Chondrocyte (in vitro differentiated cells): ENCODE results near the gene SPINK4. TPM values are rescaled to one million over a fixed set of nuclear protein-coding genes. Genes with fewer than 3 reads are reported as not detected.

Experiments used
- DNase-seq: peaks from one replicate; pipeline ENCODE4 v3.0.0; 2021; ENCODE audit warnings: mixed read lengths, low spot score
- H3K27ac Mint-ChIP-seq: one replicate; pipeline ENCODE4 v1.8.0; 2021; ENCODE audit warnings: mild to moderate bottlenecking, moderate library complexity, mixed read lengths; ENCODE audit not compliant: unreplicated experiment
- H3K27me3 Mint-ChIP-seq: 2 replicates; pipeline ENCODE4 v1.8.0; 2021; ENCODE audit warnings: low read depth, mixed read lengths
- H3K36me3 Mint-ChIP-seq: 2 replicates; pipeline ENCODE4 v1.8.0; 2021; ENCODE audit warnings: low read depth, mixed read lengths
- H3K4me1 Mint-ChIP-seq: 2 replicates; pipeline ENCODE4 v1.8.0; 2021; ENCODE audit warnings: low read depth, mild to moderate bottlenecking, mixed read lengths
- H3K4me3 Mint-ChIP-seq: one replicate; pipeline ENCODE4 v1.8.0; 2021; ENCODE audit warnings: mild to moderate bottlenecking, moderate library complexity, mixed read lengths; ENCODE audit not compliant: unreplicated experiment
- H3K9me3 Mint-ChIP-seq: 2 replicates; pipeline ENCODE4 v1.8.0; 2021; ENCODE audit warnings: low read depth, mixed read lengths
- CTCF ChIP-seq: fragments of 200-600 bp; sonication (generic); IDR thresholded peaks from 2 replicates; pipeline ENCODE4 v1.5.0; 2021; ENCODE audit warnings: antibody characterized with exemption, mild to moderate bottlenecking, moderate library complexity
- long read RNA-seq: library from polyadenylated mRNA; stranded (forward); transcript quantifications from one replicate; pipeline ENCODE4 v2.0.0, GENCODE V29; 2021
- total RNA-seq: library from RNA; stranded (reverse); gene quantifications from 3 replicates; pipeline ENCODE4 v1.2.1, GENCODE V29; 2021

SPINK4 gene
- not detected in 3 replicates for total RNA-seq
- long read RNA-seq = 0 reads

- H3K27ac Mint-ChIP-seq = no peak within 1 kb of the TSS
- no peak for DNase-seq
- H3K36me3 Mint-ChIP-seq = no peaks in the 10 kb centered on the region
- TF ChIP-seq CTCF = no peak
- peaks cover 16% of the 10 kb centered on the region for H3K27me3 Mint-ChIP-seq
- H3K4me1 Mint-ChIP-seq = no peaks in the 10 kb centered on the region
- no peaks in the 10 kb centered on the region for H3K9me3 Mint-ChIP-seq
- H3K4me3 Mint-ChIP-seq = no peak within 1 kb of the TSS
Measured at GRCh38 chr9:33239921-33240320, at the start of gene SPINK4. TSS of gene SPINK4 (plus strand) at chr9:33240167. CDS start at chr9:33240209, 42 bp downstream.

- no peaks in the 10 kb centered on the region for H3K9me3 Mint-ChIP-seq
- H3K4me1 Mint-ChIP-seq = peaks cover 23% of the 10 kb centered on the region
- DNase-seq = no peak
- H3K27ac Mint-ChIP-seq = no peak overlapping the region
- H3K4me3 Mint-ChIP-seq = no peak overlapping the region
- no peaks in the 10 kb centered on the region for H3K27me3 Mint-ChIP-seq
- no peaks in the 10 kb centered on the region for H3K36me3 Mint-ChIP-seq
- no peak for TF ChIP-seq CTCF
Measured at GRCh38 chr9:33192493-33193255, 47.3 kb upstream of the SPINK4 start.

GRCh38 chr9:33193818-33194217 lies 46.1 kb upstream of the SPINK4 start:
- Mint-ChIP-seq H3K4me3 (no peak overlapping the region), H3K9me3 (no peaks in the 10 kb centered on the region), H3K27ac (no peak overlapping the region), H3K4me1 (peaks cover 14% of the 10 kb centered on the region), H3K36me3 (no peaks in the 10 kb centered on the region), H3K27me3 (peaks cover 3% of the 10 kb centered on the region)
- no peak for TF ChIP-seq CTCF
- no peak for DNase-seq

- TF ChIP-seq CTCF = no peak
- no peak overlapping the region for H3K27ac Mint-ChIP-seq
- H3K27me3 Mint-ChIP-seq = peaks cover 3% of the 10 kb centered on the region
- no peaks in the 10 kb centered on the region for H3K36me3 Mint-ChIP-seq
- H3K4me1 Mint-ChIP-seq = peaks cover 8% of the 10 kb centered on the region
- no peak for DNase-seq
- no peaks in the 10 kb centered on the region for H3K9me3 Mint-ChIP-seq
- no peak overlapping the region for H3K4me3 Mint-ChIP-seq
Measured at GRCh38 chr9:33196736-33197135, 43.2 kb upstream of the SPINK4 start.

GRCh38 chr9:33197279-33198152 lies 42.5 kb upstream of the SPINK4 start:
- Mint-ChIP-seq H3K4me3 (no peak overlapping the region), H3K36me3 (no peaks in the 10 kb centered on the region), H3K4me1 (peaks cover 8% of the 10 kb centered on the region), H3K27ac (no peak overlapping the region), H3K9me3 (no peaks in the 10 kb centered on the region), H3K27me3 (peaks cover 3% of the 10 kb centered on the region)
- no peak for TF ChIP-seq CTCF
- no peak for DNase-seq
